Endometrium (tissue), 2 donors: Measurements from ENCODE around the gene RTN4RL1.

Source experiments
- FAIRE-seq: peaks from 2 replicates; lab custom pipeline; 2012; peaks lifted over from hg19 to GRCh38; lab: Jason Lieb, UNC
- donor health status: control.
- donor health status: control.

RTN4RL1 gene

DNA sequence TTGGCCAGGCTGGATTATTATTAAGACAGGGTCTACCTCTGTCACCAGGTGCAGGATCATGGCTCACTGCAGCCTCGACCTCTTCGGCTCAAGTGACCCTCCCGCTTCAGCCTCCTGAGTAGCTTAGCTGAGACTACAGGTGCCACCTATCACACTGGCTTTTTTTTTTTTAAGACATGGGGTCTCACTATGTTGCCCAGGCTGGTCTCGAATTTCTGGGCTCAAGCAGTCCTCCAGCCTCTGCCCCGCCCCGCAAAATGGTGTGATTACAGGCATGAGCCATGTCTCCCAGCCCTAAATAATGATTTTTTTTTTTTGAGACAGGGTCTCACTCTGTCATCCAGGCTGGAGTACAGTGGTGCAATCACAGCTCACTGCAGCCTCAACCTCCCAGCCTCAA, 22.5 kb upstream of the RTN4RL1 start:
- no peak for FAIRE-seq

- no peak for FAIRE-seq
Measured at GRCh38 chr17:2044263-2044894, 19.2 kb upstream of the RTN4RL1 start.

DNA sequence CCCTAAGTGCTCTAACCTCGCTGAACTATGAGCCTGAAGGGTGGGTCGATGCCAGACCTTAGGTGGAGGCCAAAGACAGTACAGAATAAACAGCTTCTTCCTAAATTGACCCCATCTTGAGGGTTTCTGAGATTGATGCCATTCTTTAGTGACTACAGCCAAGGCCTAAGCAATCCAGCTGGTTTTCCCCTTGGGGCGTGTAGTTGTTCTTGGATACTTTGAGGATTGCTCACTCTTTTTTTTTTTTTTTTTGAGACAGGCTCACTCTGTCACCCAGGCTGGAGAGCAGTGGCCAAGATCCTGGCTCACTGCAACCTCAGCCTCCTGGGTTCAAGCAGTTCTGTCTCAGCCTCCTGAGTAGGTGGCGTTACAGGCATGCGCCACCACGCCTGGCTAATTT, 18.7 kb upstream of the RTN4RL1 start:
- FAIRE-seq: no peak

- no peak for FAIRE-seq
Measured at GRCh38 chr17:2042933-2043332, 17.8 kb upstream of the RTN4RL1 start.

DNA sequence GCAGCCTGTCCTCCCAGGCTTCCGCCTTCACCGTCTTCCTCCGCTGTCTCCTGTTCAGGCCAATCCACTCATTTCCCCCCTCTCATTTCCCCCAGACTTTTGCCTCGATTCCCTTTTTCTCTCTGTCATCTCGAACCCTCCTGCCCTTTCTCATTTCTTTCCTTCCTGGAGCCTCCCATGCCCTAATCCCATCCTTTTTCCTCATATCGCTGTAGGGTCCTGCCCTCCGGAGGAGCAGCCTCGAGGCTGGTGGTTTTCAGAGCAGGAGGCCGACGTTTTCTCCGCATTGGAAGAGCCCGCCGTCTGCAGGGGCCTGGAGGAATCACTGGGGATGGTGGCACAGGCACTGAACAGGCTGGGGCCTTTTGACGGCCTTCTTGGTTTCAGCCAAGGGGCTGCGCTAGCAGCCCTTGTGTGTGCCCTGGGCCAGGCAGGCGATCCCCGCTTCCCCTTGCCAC, 17.3 kb upstream of the RTN4RL1 start:
- no peak for FAIRE-seq

DNA sequence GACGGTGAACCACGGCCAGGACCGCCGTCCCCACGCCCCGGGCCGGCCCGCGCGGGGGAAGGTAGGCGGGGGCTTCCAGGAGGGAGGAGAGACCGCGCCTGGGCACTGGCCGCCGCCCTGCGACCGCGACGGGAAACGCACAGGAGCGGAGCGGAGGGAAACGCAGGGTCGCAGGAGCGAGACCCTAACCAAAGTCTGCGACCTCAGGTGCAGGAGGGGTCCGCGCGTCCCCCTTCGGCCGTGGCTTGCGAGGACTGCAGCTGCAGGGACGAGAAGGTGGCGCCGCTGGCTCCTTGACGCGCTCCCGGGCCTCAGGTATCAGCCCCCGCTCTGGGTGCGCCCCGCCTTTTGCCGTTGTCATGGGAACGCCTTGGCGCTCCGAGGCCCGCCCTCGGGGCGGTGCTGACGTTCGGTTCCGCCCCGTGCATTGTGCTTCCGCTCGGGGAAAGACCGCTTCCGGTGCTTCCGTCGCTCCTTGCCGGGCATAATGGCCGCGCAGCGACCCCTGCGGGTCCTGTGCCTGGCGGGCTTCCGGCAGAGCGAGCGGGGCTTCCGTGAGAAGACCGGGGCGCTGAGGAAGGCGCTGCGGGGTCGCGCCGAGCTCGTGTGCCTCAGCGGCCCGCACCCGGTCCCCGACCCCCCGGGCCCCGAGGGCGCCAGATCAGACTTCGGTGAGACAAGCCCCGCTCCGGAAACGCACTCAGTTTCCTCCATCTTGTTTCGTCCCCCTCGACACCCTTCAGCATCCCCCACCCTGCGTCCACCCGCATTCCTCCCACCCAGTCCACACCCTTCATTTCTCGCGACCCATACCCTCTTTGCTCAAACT, 16.6 kb upstream of the RTN4RL1 start, which contains the start of gene OVCA2:
Gene OVCA2 (plus strand): TSS at position 462 of the 829 bp plus-strand sequence. CDS start 26 bp downstream, at position 488.
- peak; percentile 76 for FAIRE-seq

GRCh38 chr17:2040942-2041560, 15.9 kb upstream of the RTN4RL1 start:
- FAIRE-seq: no peak

- no peak for FAIRE-seq
Measured at GRCh38 chr17:2040219-2040827, 15.2 kb upstream of the RTN4RL1 start.

- no peak for FAIRE-seq
Measured at GRCh38 chr17:2037155-2037554, 12.0 kb upstream of the RTN4RL1 start.

- no peak for FAIRE-seq
Measured at GRCh38 chr17:2035541-2036488, 10.7 kb upstream of the RTN4RL1 start.

GRCh38 chr17:2034806-2035540, 9.8 kb upstream of the RTN4RL1 start:
- FAIRE-seq: no peak

GRCh38 chr17:2034157-2034556, 9.0 kb upstream of the RTN4RL1 start:
- no peak for FAIRE-seq

DNA sequence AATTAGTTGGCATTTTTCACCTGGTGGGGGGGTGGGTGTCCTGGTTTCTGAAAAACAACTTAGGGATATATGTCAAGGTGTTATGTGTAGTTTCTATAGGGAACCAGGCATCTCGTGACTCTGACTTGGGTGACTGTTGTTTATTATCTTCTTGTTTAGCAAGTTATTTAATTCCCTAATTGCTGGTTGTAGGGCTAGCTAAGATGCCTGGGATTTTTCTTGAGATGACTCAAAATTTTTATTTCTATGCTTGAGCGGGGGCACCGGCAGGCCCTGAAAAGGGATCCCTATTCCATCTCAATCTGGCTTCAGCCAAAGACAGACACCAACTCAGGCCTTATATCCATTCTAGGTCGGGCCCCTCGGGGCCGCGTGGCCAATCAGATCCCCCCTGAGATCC, 8.0 kb upstream of the RTN4RL1 start:
- FAIRE-seq: no peak

- no peak for FAIRE-seq
Measured at GRCh38 chr17:2030779-2031163, 5.6 kb upstream of the RTN4RL1 start.

DNA sequence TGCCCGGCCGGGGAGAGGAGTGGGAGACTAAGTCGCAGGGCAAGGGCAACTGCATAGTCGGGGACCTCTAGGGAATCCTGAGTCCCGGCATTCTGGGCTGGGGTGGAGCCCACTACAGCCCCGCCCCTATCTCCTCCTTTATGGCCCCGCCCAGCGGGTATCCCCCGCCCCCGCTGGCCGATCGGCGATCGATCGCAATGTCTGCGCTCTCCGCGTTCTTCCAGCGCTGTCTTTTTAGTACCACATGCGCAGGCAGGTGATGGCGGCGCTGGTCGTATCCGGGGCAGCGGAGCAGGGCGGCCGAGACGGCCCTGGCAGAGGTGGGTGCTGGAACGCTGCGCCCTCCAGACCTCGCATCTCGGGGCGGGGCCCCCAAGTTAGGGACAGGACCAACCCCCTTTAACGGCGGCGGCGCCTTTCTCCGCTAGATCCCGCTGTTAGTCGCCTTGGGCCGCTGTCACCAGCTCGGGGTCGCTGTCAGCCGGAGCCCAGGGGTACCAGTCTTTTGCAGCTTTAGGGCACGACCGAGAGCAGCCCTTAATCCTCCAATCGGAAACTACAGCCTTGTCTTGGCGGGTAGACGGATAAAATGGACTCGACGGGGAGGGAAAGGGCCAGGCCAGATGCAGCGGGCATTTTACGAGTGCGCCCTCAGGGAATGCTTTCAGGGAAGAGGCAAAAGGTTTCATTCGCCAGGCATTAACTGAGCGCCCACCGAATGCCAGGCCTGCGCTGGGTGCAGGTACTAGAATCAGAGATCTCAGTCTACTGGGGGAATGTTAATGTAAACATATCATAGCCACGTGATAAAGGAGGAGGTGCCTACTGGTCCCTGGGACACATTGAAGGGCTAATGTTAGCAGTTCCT, 5.0 kb upstream of the RTN4RL1 start, which contains the start of gene DPH1:
Gene DPH1 (plus strand): TSS at position 243 of the 868 bp plus-strand sequence. CDS start 17 bp downstream, at position 260.
- FAIRE-seq: no peak

DNA sequence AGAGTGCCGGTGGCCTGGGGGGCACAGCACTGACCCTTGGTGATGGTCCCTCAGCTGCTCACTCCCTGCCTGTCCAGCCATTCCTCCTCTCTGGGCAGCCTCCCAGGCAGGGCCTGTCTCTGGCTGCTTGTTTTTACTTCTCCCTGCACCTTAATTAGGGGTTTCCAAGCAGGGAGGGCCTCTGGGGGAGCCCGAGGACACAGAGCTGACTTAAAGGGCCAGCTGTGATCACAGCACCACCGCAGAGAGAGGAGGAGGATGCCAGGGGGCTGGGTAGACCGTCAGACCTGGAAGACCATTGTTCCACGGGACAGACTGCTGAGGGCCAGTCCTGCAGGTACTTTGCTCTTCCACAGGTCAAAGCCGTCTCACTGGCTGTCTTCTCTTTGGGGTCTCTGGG, 3.6 kb upstream of the RTN4RL1 start:
- FAIRE-seq: no peak

DNA sequence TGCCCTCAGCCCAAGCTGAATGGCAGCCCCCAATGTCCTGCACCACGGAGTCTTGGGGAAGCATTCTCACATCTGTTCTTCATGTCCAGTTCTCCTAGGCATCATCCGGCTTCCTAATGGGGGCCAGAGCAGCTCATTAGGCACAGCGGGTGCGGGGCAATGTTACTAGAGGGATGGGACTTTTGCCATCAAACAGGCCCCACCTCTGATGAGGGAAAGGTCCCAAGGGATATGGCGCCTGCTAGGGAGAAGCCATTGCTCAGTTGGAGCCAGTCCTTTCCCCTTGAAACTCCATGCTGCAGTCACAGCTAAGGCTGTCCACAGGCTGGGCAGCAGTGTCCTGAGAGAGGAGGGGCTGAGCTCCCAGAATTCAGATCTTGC, 3.1 kb upstream of the RTN4RL1 start:
- no peak for FAIRE-seq

GRCh38 chr17:2027528-2028233, 2.5 kb upstream of the RTN4RL1 start:
- no peak for FAIRE-seq
